Measurements from ENCODE around the gene TNS3. TPM values are rescaled to one million over a fixed set of nuclear protein-coding genes. Genes with fewer than 3 reads are reported as not detected.

TNS3 gene
- total RNA-seq, 1 donor from 2014 or later, result 426 TPM

GRCh38 chr7:47574482-47575329, 7.2 kb downstream of the TNS3 start:
- Mint-ChIP-seq H3K9me3 (ENCODE audit: low read depth) (no peaks in the 10 kb centered on the region), H3K27ac (ENCODE audit: unreplicated experiment) (peak overlapping the region; percentile 99), H3K4me1 (ENCODE audit: low read depth) (peaks cover 96% of the 10 kb centered on the region), H3K27me3 (ENCODE audit: low read depth) (no peaks in the 10 kb centered on the region), H3K36me3 (ENCODE audit: low read depth) (peaks cover 27% of the 10 kb centered on the region), H3K4me3 (ENCODE audit: unreplicated experiment) (peak overlapping the region; percentile 49)
- DNase-seq (ENCODE audit: low spot score), result no peak
- TF ChIP-seq CTCF (IDR thresholded peaks at IDR 0.05), result no peak

- Mint-ChIP-seq H3K9me3 (ENCODE audit: low read depth) (no peaks in the 10 kb centered on the region), H3K4me1 (ENCODE audit: low read depth) (peaks cover 95% of the 10 kb centered on the region), H3K27me3 (ENCODE audit: low read depth) (no peaks in the 10 kb centered on the region), H3K27ac (ENCODE audit: unreplicated experiment) (peak overlapping the region; percentile 99), H3K36me3 (ENCODE audit: low read depth) (peaks cover 26% of the 10 kb centered on the region), H3K4me3 (ENCODE audit: unreplicated experiment) (peak overlapping the region; percentile 67)
- DNase-seq (ENCODE audit: low spot score), result no peak
- TF ChIP-seq CTCF (IDR thresholded peaks at IDR 0.05), result no peak
Observed at GRCh38 chr7:47573758-47574481, 8.0 kb downstream of the TNS3 start.

GRCh38 chr7:47572939-47573757, 8.8 kb downstream of the TNS3 start:
- no peak for TF ChIP-seq CTCF (IDR thresholded peaks at IDR 0.05)
- Mint-ChIP-seq H3K27me3 (ENCODE audit: low read depth) (no peaks in the 10 kb centered on the region), H3K4me3 (ENCODE audit: unreplicated experiment) (peak overlapping the region; percentile 67), H3K36me3 (ENCODE audit: low read depth) (peaks cover 33% of the 10 kb centered on the region), H3K4me1 (ENCODE audit: low read depth) (peaks cover 95% of the 10 kb centered on the region), H3K9me3 (ENCODE audit: low read depth) (no peaks in the 10 kb centered on the region), H3K27ac (ENCODE audit: unreplicated experiment) (peak overlapping the region; percentile 99)
- no peak for DNase-seq (ENCODE audit: low spot score)

GRCh38 chr7:47572094-47572445, 9.8 kb downstream of the TNS3 start:
- H3K4me3 Mint-ChIP-seq (ENCODE audit: unreplicated experiment), result peak overlapping the region; percentile 67
- H3K4me1 Mint-ChIP-seq (ENCODE audit: low read depth), result peaks cover 95% of the 10 kb centered on the region
- H3K27ac Mint-ChIP-seq (ENCODE audit: unreplicated experiment), result peak overlapping the region; percentile 99
- peak; percentile 16 for TF ChIP-seq CTCF (IDR thresholded peaks at IDR 0.05)
- DNase-seq (ENCODE audit: low spot score), result no peak
- H3K9me3 Mint-ChIP-seq (ENCODE audit: low read depth), result no peaks in the 10 kb centered on the region
- H3K36me3 Mint-ChIP-seq (ENCODE audit: low read depth), result peaks cover 34% of the 10 kb centered on the region
- no peaks in the 10 kb centered on the region for H3K27me3 Mint-ChIP-seq (ENCODE audit: low read depth)

Data from chondrocyte (in vitro differentiated cells).